MM.1S (cell line): Measurements from ENCODE around the gene GGTA1.

Experiments used
- DNase-seq: peaks from one replicate; pipeline ENCODE4 v3.0.0-alpha.2; 2015
- H2AFZ ChIP-seq: fragments of 300-600 bp; sonication (generic); 2 replicates; pipeline ENCODE4 v1.6.0; 2016; ENCODE audit warnings: antibody characterized with exemption, low read length
- H3F3A ChIP-seq: fragments of 300-600 bp; sonication (generic); 2 replicates; pipeline ENCODE4 v1.6.1; 2016; ENCODE audit warnings: mild to moderate bottlenecking, antibody characterized with exemption, low read length, moderate library complexity, mixed read lengths; ENCODE audit not compliant: insufficient read depth
- H3K27ac ChIP-seq: fragments of 300-600 bp; sonication (generic); 2 replicates; pipeline ENCODE4 v1.5.1; 2016; ENCODE audit warnings: mild to moderate bottlenecking, low read length
- H3K27me3 ChIP-seq: fragments of 300-600 bp; sonication (generic); replicated peaks from 2 replicates; pipeline ENCODE4 v1.6.0; 2016; ENCODE audit warnings: low read length; ENCODE audit not compliant: insufficient read depth
- H3K36me3 ChIP-seq: fragments of 300-600 bp; sonication (generic); replicated peaks from 2 replicates; pipeline ENCODE4 v1.6.1; 2016; ENCODE audit warnings: mild to moderate bottlenecking, low read length, mixed read lengths; ENCODE audit not compliant: insufficient read depth
- H3K4me1 ChIP-seq: fragments of 300-600 bp; sonication (generic); 2 replicates; pipeline ENCODE4 v1.6.1; 2016; ENCODE audit warnings: low read length, mixed read lengths
- H3K4me2 ChIP-seq: fragments of 300-600 bp; sonication (generic); 2 replicates; pipeline ENCODE4 v1.6.0; 2016; ENCODE audit warnings: low read depth, low read length
- H3K4me3 ChIP-seq: fragments of 300-600 bp; sonication (generic); 2 replicates; pipeline ENCODE4 v1.5.1; 2016; ENCODE audit warnings: low read length, mixed read lengths
- H3K79me2 ChIP-seq: fragments of 300-600 bp; sonication (generic); 2 replicates; pipeline ENCODE4 v1.6.1; 2016; ENCODE audit warnings: mixed run types, low read length, mixed read lengths
- H3K9ac ChIP-seq: fragments of 300-600 bp; sonication (generic); 2 replicates; pipeline ENCODE4 v1.6.1; 2016; ENCODE audit warnings: low read length, mixed read lengths
- H3K9me2 ChIP-seq: fragments of 300-600 bp; sonication (generic); replicated peaks from 2 replicates; pipeline ENCODE4 v1.6.1; 2016; ENCODE audit warnings: mild to moderate bottlenecking, low read length, mixed read lengths; ENCODE audit not compliant: insufficient read depth
- H3K9me3 ChIP-seq: fragments of 300-600 bp; sonication (generic); replicated peaks from 2 replicates; pipeline ENCODE4 v1.6.1; 2016; ENCODE audit warnings: mild to moderate bottlenecking, low read length, mixed read lengths; ENCODE audit not compliant: insufficient read depth
- H4K20me1 ChIP-seq: fragments of 300-600 bp; sonication (generic); 2 replicates; pipeline ENCODE4 v1.6.1; 2016; ENCODE audit warnings: mild to moderate bottlenecking, low read length, moderate library complexity, mixed read lengths; ENCODE audit not compliant: insufficient read depth
- EZH2 ChIP-seq: fragments of 300-600 bp; sonication (generic); optimal IDR thresholded peaks from 2 replicates; pipeline ENCODE3; 2017; ENCODE audit warnings: low read depth, mild to moderate bottlenecking, antibody characterized with exemption, low read length, mixed read lengths
- EZH2phosphoT487 ChIP-seq: fragments of 300-600 bp; sonication (generic); IDR thresholded peaks from 2 replicates; pipeline ENCODE4 v1.6.1; 2018; ENCODE audit warnings: antibody characterized with exemption, low read length
- TF ChIP-seq, protein P1 (sequence below): fragments of 300-600 bp; sonication (generic); IDR thresholded peaks from 2 replicates; pipeline ENCODE4 v1.5.1; 2016; ENCODE audit warnings: antibody characterized with exemption, low read length, mixed read lengths

Gene GGTA1

DNA sequence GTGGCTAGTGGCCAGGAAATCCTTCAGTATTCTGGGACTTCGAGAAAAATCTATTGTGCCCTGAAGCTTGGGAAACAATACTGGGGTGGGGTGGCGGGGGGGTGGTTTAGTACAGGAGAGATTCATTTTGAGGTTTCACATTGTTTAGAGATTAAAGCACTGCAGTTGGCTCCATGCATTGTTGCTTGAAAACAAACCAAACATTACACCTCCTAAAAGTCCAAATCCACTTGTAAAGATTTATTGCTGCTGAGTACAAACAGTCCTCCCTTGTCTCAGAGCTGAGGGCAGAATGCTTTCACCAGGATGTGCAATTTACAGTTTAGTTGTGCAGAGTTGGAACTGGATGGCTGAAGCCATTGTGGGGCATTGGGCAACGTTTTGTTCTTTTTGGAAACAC, 49.4 kb downstream of the GGTA1 start:
- Histone ChIP-seq H3F3A (no peaks in the 10 kb centered on the region), H3K9ac (no peak overlapping the region), H3K27ac (no peak overlapping the region), H3K9me3 (no peaks in the 10 kb centered on the region), H3K27me3 (no peaks in the 10 kb centered on the region; the same call in 1 of the 2 replicates), H3K4me2 (no peak overlapping the region), H3K4me3 (no peak overlapping the region), H3K36me3 (no peaks in the 10 kb centered on the region), H4K20me1 (no peaks in the 10 kb centered on the region), H3K9me2 (no peaks in the 10 kb centered on the region), H2AFZ (no peak overlapping the region), H3K79me2 (no peaks in the 10 kb centered on the region), H3K4me1 (peaks cover 12% of the 10 kb centered on the region)
- TF ChIP-seq EZH2phosphoT487 (no peak), EZH2 (no peak)
- TF ChIP-seq, protein P1, sequence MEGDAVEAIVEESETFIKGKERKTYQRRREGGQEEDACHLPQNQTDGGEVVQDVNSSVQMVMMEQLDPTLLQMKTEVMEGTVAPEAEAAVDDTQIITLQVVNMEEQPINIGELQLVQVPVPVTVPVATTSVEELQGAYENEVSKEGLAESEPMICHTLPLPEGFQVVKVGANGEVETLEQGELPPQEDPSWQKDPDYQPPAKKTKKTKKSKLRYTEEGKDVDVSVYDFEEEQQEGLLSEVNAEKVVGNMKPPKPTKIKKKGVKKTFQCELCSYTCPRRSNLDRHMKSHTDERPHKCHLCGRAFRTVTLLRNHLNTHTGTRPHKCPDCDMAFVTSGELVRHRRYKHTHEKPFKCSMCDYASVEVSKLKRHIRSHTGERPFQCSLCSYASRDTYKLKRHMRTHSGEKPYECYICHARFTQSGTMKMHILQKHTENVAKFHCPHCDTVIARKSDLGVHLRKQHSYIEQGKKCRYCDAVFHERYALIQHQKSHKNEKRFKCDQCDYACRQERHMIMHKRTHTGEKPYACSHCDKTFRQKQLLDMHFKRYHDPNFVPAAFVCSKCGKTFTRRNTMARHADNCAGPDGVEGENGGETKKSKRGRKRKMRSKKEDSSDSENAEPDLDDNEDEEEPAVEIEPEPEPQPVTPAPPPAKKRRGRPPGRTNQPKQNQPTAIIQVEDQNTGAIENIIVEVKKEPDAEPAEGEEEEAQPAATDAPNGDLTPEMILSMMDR: no peak
- DNase-seq: no peak

DNA sequence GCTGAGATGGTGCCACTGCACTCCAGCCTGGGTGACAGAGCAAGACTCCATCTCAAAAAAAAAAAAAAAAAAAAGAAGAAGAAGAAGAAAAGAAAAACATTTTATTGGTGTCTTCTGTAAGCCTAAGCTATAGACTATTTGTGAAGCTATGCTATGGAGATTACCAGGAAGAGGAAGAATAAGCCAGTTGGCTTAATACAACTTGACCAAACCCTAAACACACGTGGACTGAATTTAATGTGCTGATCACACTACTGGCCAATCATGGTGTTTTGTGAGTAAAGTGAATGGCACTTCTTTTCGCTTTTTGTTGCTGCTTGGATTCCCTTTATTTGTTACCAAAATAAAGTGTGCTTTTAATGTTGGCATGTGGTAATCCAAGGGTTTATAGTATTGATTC, 49.9 kb downstream of the GGTA1 start:
- Histone ChIP-seq H4K20me1 (no peaks in the 10 kb centered on the region), H3K4me3 (no peak overlapping the region), H3K4me1 (peaks cover 12% of the 10 kb centered on the region), H3F3A (no peaks in the 10 kb centered on the region), H2AFZ (no peak overlapping the region), H3K4me2 (no peak overlapping the region), H3K79me2 (no peaks in the 10 kb centered on the region), H3K36me3 (no peaks in the 10 kb centered on the region), H3K9me3 (no peaks in the 10 kb centered on the region), H3K9me2 (no peaks in the 10 kb centered on the region), H3K9ac (no peak overlapping the region), H3K27ac (no peak overlapping the region), H3K27me3 (no peaks in the 10 kb centered on the region; the same call in 1 of the 2 replicates)
- TF ChIP-seq EZH2phosphoT487 (no peak), EZH2 (no peak)
- TF ChIP-seq, protein P1: no peak
- DNase-seq: no peak

DNA sequence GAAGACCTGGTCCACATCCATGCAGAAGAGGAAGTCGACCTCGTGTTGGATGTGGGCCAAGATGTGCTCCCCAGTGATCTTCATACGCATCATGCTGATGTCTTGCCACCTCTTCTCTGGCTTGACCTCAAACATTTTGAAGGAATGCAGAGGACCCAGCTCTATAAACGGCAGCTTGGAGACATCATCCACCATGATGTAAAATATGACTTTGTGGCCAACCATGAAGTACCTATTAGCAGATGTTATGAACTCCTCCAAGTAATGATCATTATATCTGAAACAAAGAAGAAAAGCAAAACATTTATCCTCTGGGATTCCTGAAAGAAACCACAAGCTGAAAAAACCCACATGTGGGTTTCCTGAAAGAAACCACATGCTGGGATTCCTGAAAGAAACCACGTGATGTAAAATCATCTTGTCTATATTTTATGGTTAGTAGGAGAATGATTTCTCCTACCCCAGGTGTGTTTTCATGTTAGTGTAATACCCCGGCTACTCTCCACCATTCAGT, 52.3 kb downstream of the GGTA1 start:
- Histone ChIP-seq H3K4me2 (no peak overlapping the region), H3K27me3 (no peaks in the 10 kb centered on the region; the same call in 1 of the 2 replicates), H3F3A (no peaks in the 10 kb centered on the region), H3K4me3 (no peak overlapping the region), H2AFZ (no peak overlapping the region), H3K27ac (no peak overlapping the region), H3K79me2 (no peaks in the 10 kb centered on the region), H3K36me3 (no peaks in the 10 kb centered on the region), H3K4me1 (peaks cover 12% of the 10 kb centered on the region), H3K9me2 (no peaks in the 10 kb centered on the region), H3K9ac (no peak overlapping the region), H4K20me1 (no peaks in the 10 kb centered on the region), H3K9me3 (no peaks in the 10 kb centered on the region)
- peak; percentile 16 for DNase-seq
- TF ChIP-seq EZH2phosphoT487: no peak
- TF ChIP-seq EZH2: no peak
- TF ChIP-seq, protein P1: no peak
